Transverse colon (tissue), 4 donors: Measurements from ENCODE around the gene CHPT1.

ENCODE experiments used
- CTCF ChIP-seq, 5 experiments: fragments of 200-600 bp in 3 of 5; fragments of 450-650 bp in 2 of 5; sonication (generic) in 3 of 5; IDR thresholded peaks; 1 replicate in 2 of 5; 2 replicates in 3 of 5; pipeline ENCODE4 v1.5.1; 2016 to 2017; ENCODE audit warnings: antibody characterized with exemption in 5 of 5, inconsistent platforms in 3 of 5, mild to moderate bottlenecking in 2 of 5, moderate library complexity in 1 of 5
- POLR2A ChIP-seq: fragments of 450-650 bp; IDR thresholded peaks from one replicate; pipeline ENCODE4 v1.6.1; 2016; ENCODE audit warnings: antibody characterized with exemption, mild to moderate bottlenecking, moderate library complexity
- POLR2AphosphoS5 ChIP-seq, 3 donors: sonication (generic); formaldehyde crosslinking; IDR thresholded peaks; one replicate each; pipeline ENCODE4 v1.6.1; 2016; ENCODE audit warnings: antibody characterized with exemption in 3 of 3

- TF ChIP-seq CTCF (IDR thresholded peaks at IDR 0.05) = no peak
- no peak for TF ChIP-seq POLR2AphosphoS5 (IDR thresholded peaks at IDR 0.05)
- TF ChIP-seq POLR2A = no peak
Observed at GRCh38 chr12:101764051-101764792, 66.8 kb downstream of the CHPT1 start.
